DND-41 (cell line): Measurements from ENCODE around the gene FGF14.

Experiments
- EZH2 ChIP-seq: IDR thresholded peaks from 3 replicates; pipeline ENCODE4 v1.6.1; 2012; ENCODE audit warnings: borderline replicate concordance, low read depth, mild to moderate bottlenecking, moderate library complexity, low read length, inconsistent platforms; ENCODE audit not compliant: severe bottlenecking
- TF ChIP-seq, protein P1 (sequence below): IDR thresholded peaks from 2 replicates; pipeline ENCODE4 v1.5.1; 2012; ENCODE audit warnings: borderline replicate concordance, low read length, moderate library complexity, mild to moderate bottlenecking; ENCODE audit not compliant: poor library complexity, severe bottlenecking; ENCODE audit errors: extremely low read depth

GRCh38 chr13:101752432-101752831 lies 649.4 kb downstream of the FGF14 start:
- TF ChIP-seq, protein P1, sequence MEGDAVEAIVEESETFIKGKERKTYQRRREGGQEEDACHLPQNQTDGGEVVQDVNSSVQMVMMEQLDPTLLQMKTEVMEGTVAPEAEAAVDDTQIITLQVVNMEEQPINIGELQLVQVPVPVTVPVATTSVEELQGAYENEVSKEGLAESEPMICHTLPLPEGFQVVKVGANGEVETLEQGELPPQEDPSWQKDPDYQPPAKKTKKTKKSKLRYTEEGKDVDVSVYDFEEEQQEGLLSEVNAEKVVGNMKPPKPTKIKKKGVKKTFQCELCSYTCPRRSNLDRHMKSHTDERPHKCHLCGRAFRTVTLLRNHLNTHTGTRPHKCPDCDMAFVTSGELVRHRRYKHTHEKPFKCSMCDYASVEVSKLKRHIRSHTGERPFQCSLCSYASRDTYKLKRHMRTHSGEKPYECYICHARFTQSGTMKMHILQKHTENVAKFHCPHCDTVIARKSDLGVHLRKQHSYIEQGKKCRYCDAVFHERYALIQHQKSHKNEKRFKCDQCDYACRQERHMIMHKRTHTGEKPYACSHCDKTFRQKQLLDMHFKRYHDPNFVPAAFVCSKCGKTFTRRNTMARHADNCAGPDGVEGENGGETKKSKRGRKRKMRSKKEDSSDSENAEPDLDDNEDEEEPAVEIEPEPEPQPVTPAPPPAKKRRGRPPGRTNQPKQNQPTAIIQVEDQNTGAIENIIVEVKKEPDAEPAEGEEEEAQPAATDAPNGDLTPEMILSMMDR: no peak
- no peak for TF ChIP-seq EZH2
